ENCODE results near the gene TMC2.
"Not testable (repeated sequence)": the region's sequence is repeated elsewhere in the genome, so short reads cannot be mapped to it uniquely, and the experiment has no call there.

Gene TMC2

GRCh38 chr20:2663887-2664719 is 127.7 kb downstream of the TMC2 start, which contains the start of gene IDH3B:
Gene IDH3B (minus strand): TSS chr20:2664216. CDS start chr20:2664188, 28 bp downstream.
- peak; percentile 87 for DNase-seq (ENCODE audit: low read depth)

GRCh38 chr20:2671977-2672376 is 135.6 kb downstream of the TMC2 start:
- DNase-seq (ENCODE audit: low read depth): no peak

- DNase-seq (ENCODE audit: low read depth): no peak
Measured at GRCh38 chr20:2672446-2672845, 136.1 kb downstream of the TMC2 start.

GRCh38 chr20:2673453-2673852 is 137.1 kb downstream of the TMC2 start:
- no peak for DNase-seq (ENCODE audit: low read depth)

GRCh38 chr20:2680046-2680445 is 143.7 kb downstream of the TMC2 start:
- no peak for DNase-seq (ENCODE audit: low read depth)

GRCh38 chr20:2682040-2682439 is 145.7 kb downstream of the TMC2 start:
- DNase-seq (ENCODE audit: low read depth): not testable (repeated sequence)

- not testable (repeated sequence) for DNase-seq (ENCODE audit: low read depth)
Measured at GRCh38 chr20:2684817-2685216, 148.4 kb downstream of the TMC2 start.

GRCh38 chr20:2687514-2687913 is 151.1 kb downstream of the TMC2 start:
- DNase-seq (ENCODE audit: low read depth): no peak

GRCh38 chr20:2688041-2688591 is 151.7 kb downstream of the TMC2 start:
- DNase-seq (ENCODE audit: low read depth): no peak

GRCh38 chr20:2690213-2690612 is 153.8 kb downstream of the TMC2 start:
- no peak for DNase-seq (ENCODE audit: low read depth)

- DNase-seq (ENCODE audit: low read depth): no peak
Measured at GRCh38 chr20:2690718-2691117, 154.3 kb downstream of the TMC2 start.

- no peak for DNase-seq (ENCODE audit: low read depth)
Measured at GRCh38 chr20:2691127-2691526, 154.8 kb downstream of the TMC2 start.

Data from stromal cell of bone marrow (primary cell).